ENCODE data around the gene PAM16.

GRCh38 chr16:4318451-4318910, 32.6 kb downstream of the PAM16 start:
- TF ChIP-seq POLR2A (IDR thresholded peaks at IDR 0.05) (no peak), CTCF (IDR thresholded peaks at IDR 0.05) (no peak)

Data from lower leg skin (tissue), 3 donors.